ENCODE measurements around the gene UBR3.

The UBR3 gene

DNA sequence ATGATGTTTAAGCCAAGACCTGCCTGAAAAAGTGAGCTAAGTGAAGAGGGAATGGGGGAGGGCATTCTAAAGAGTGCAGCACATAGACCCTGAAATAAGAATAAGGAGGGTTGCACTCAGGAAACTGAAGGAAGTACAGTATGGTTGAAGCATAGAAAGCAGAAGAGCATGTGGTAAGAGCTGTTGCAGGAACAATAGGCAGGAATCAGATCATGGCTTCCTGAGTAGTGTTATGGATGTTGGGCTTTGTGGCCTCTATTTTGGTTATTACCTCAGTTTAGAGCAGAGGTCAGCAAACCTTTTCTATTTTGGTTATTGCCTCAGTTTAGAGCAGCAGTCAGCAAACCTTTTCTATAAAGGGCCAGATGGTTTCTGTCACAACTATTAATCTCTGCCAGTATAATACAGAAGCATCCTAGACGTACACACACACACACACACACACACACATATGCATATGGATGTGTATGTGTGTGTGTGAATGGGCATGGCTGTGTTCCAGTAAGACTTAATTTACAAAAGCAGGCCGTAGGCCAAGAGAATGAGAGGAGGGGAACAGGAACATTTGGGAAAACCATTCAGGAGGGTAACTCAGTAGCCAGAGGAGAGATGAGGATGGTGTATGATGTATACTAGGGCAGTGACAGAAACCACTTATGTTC lies 259.6 kb downstream of the UBR3 start:
- Histone ChIP-seq H3K4me1 (peaks cover 21% of the 10 kb centered on the region), H3K9me3 (peaks cover 2% of the 10 kb centered on the region; the same call in 1 of the 2 replicates), H3K27me3 (ENCODE audit: low read depth) (no peaks in the 10 kb centered on the region), H3K36me3 (replicated peaks) (no peaks in the 10 kb centered on the region), H3K4me3 (no peak overlapping the region)
- in situ Hi-C loops (cut with MboI; ENCODE audit: low sequenced_read_pairs) = no loop called here
- DNase-seq (ENCODE audit: low spot score in 2 of 2) = no peak

DNA sequence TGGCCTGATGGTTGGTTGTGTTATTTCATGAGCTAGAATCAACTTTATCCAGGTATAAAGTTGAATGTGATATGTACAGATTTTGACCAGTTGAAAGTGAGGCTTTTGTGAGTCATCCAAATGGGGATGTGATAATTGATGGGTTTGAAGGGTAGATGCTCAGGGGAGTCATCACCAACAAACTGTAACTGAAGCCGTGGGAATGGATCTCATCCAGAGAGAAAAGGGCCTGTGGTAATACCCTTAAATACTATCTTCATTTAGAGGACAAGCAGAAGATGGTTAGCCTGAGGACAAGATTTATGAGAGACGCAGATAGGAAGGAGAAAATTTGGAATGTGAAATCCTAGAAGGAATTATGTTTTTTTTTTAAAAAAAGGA lies 260.1 kb downstream of the UBR3 start:
- Histone ChIP-seq H3K9me3 (peaks cover 2% of the 10 kb centered on the region; the same call in 1 of the 2 replicates), H3K36me3 (replicated peaks) (no peaks in the 10 kb centered on the region), H3K4me3 (no peak overlapping the region), H3K4me1 (peaks cover 18% of the 10 kb centered on the region), H3K27me3 (ENCODE audit: low read depth) (no peaks in the 10 kb centered on the region)
- in situ Hi-C loops (cut with MboI; ENCODE audit: low sequenced_read_pairs) = no loop called here
- no peak for DNase-seq (ENCODE audit: low spot score in 2 of 2)

- peaks cover 2% of the 10 kb centered on the region; the same call in 1 of the 2 replicates for H3K9me3 ChIP-seq
- H3K4me3 ChIP-seq = no peak overlapping the region
- peaks cover 18% of the 10 kb centered on the region for H3K4me1 ChIP-seq
- no peaks in the 10 kb centered on the region for H3K27me3 ChIP-seq (ENCODE audit: low read depth)
- in situ Hi-C loops (cut with MboI; ENCODE audit: low sequenced_read_pairs) = no loop called here
- no peak for DNase-seq (ENCODE audit: low spot score in 2 of 2)
- H3K36me3 ChIP-seq (replicated peaks) = no peaks in the 10 kb centered on the region
These were observed 261.5 kb downstream of the UBR3 start for GRCh38 chr2:170088776-170089175.

DNA sequence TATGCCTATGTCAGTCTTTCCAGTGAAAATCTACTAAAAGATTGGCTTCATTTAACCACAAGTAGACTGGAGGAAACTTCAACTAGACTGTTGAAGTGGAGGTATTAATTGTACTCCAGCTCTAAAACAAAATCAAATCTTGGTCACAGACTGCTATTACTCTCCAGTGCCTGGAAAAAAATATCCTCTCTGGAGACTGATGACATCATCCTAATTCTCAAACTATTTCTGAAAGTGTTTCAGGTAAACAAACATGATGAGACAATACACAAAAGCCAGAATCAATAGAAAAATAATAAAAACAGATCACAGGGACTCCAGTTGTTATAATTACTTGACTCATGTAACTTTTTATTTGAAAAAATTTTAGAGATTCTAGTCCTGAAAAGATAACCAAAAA lies 263.0 kb downstream of the UBR3 start:
- H3K4me3 ChIP-seq = no peak overlapping the region
- H3K4me1 ChIP-seq = peaks cover 16% of the 10 kb centered on the region
- in situ Hi-C loops (cut with MboI; ENCODE audit: low sequenced_read_pairs) = no loop called here
- H3K27me3 ChIP-seq (ENCODE audit: low read depth) = no peaks in the 10 kb centered on the region
- no peaks in the 10 kb centered on the region for H3K36me3 ChIP-seq (replicated peaks)
- no peak for DNase-seq (ENCODE audit: low spot score in 2 of 2)
- H3K9me3 ChIP-seq = peaks cover 2% of the 10 kb centered on the region; the same call in 1 of the 2 replicates

DNA sequence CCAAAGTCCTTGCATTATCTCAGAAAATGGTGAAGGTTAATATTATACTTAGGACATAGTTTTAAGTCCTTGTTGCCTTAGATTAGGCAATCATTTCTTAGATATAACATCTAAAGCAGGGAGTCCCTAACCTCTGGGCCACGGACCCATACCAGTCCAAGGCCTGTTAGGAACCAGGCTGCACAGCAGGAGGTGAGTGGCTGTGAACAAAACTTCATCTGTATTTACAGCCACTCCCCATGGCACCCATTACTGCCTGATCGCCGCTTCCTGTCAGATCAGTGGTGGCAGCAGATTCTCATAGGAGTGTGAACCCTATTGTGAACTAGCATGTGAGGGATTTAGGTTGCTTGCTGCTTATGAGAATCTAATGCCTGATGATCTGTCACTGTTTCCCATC lies 264.2 kb downstream of the UBR3 start:
- Histone ChIP-seq H3K9me3 (peaks cover 4% of the 10 kb centered on the region; the same call in 1 of the 2 replicates), H3K36me3 (replicated peaks) (no peaks in the 10 kb centered on the region), H3K27me3 (ENCODE audit: low read depth) (no peaks in the 10 kb centered on the region), H3K4me1 (peaks cover 5% of the 10 kb centered on the region), H3K4me3 (no peak overlapping the region)
- DNase-seq (ENCODE audit: low spot score in 2 of 2) = no peak
- in situ Hi-C loops (cut with MboI; ENCODE audit: low sequenced_read_pairs) = no loop called here

GRCh38 chr2:170092436-170093060 lies 265.3 kb downstream of the UBR3 start:
- no peak overlapping the region for H3K4me3 ChIP-seq
- no peaks in the 10 kb centered on the region for H3K36me3 ChIP-seq (replicated peaks)
- no peaks in the 10 kb centered on the region for H3K27me3 ChIP-seq (ENCODE audit: low read depth)
- no peak for DNase-seq (ENCODE audit: low spot score in 2 of 2)
- peaks cover 4% of the 10 kb centered on the region; the same call in 1 of the 2 replicates for H3K9me3 ChIP-seq
- peaks cover 3% of the 10 kb centered on the region; the same call in 1 of the 2 replicates for H3K4me1 ChIP-seq
- in situ Hi-C loops (cut with MboI; ENCODE audit: low sequenced_read_pairs) = no loop called here

DNA sequence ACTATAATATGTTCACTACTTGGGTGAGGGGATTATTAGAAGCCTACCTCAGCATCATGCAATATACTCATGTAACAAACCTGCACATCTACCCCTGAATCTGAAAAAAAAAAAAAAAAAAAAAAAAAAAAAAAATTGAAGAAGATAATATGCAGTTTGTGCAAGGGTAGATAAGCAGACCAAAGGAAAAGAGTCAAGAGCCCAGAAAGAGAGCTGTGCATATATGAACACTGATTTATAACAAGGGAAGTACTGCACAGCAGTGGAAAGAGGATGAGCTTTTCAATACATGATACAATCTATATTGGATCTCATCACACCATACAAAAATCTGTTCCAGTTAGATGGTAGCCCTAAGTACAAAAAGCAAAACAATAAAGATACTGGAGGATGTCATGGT lies 268.1 kb downstream of the UBR3 start:
- Histone ChIP-seq H3K4me3 (no peak overlapping the region), H3K27me3 (ENCODE audit: low read depth) (no peaks in the 10 kb centered on the region), H3K36me3 (replicated peaks) (no peaks in the 10 kb centered on the region), H3K4me1 (no peaks in the 10 kb centered on the region; the same call in 1 of the 2 replicates), H3K9me3 (peaks cover 4% of the 10 kb centered on the region; the same call in 1 of the 2 replicates)
- DNase-seq (ENCODE audit: low spot score in 2 of 2) = no peak
- in situ Hi-C loops (cut with MboI; ENCODE audit: low sequenced_read_pairs) = no loop called here

DNA sequence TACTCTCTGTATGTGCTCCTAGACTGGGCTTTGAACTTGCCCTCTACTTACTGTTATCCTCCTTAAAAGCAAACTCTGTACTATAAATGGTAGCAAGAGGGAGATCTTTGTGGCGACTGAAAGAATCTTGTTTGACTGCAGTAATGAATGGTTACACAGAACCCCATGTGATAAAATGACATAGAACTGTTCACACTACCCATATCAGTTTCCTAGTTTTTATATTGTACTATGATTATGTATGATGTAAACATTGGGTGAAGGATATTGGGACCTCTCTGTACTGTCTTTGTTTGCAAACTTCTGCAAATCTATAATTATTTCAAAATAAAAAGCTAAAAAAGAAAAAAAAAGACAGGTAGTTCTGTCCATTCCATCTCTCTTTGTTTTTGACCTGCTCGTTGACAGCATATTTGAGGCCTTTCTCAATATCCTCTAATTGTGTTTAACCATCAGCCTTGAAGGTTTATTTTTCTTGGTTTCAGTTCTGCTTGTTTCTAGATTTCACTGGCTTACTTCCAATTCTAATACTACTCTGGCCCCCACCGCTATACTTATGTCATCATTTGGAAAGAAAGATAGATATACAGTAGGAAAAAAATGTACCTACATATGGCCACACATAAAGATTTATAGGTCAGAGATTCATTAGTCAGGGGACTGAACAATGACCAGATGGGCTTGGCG lies 271.5 kb downstream of the UBR3 start:
- Histone ChIP-seq H3K4me1 (no peaks in the 10 kb centered on the region), H3K27me3 (ENCODE audit: low read depth) (no peaks in the 10 kb centered on the region), H3K36me3 (replicated peaks) (no peaks in the 10 kb centered on the region), H3K9me3 (peaks cover 2% of the 10 kb centered on the region; the same call in 1 of the 2 replicates), H3K4me3 (no peak overlapping the region)
- no peak for DNase-seq (ENCODE audit: low spot score in 2 of 2)
- in situ Hi-C loops (cut with MboI; ENCODE audit: low sequenced_read_pairs) = no loop called here

DNA sequence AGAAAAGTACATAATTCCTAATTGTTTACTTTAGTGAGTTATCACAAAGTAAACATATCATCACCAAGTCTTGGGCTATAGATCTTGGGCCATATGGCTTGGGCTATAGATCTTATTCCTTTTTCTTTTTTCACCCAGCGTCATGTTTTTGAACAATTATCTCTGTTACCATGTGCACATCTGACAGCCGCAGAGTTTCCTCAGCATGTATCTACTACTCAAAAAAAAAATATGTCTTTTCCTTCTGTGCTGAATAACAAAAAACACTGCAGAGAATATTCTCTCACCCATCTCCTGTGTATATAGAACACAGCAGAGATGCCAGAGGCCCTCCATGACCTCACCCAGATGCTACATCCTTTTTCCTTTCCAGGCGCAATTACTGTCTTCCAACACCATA lies 274.5 kb downstream of the UBR3 start:
- Histone ChIP-seq H3K4me1 (no peaks in the 10 kb centered on the region), H3K36me3 (replicated peaks) (no peaks in the 10 kb centered on the region), H3K4me3 (no peak overlapping the region), H3K27me3 (ENCODE audit: low read depth) (no peaks in the 10 kb centered on the region), H3K9me3 (no peaks in the 10 kb centered on the region; the same call in 1 of the 2 replicates)
- in situ Hi-C loops (cut with MboI; ENCODE audit: low sequenced_read_pairs) = no loop called here
- no peak for DNase-seq (ENCODE audit: low spot score in 2 of 2)

- Histone ChIP-seq H3K4me1 (no peaks in the 10 kb centered on the region), H3K27me3 (ENCODE audit: low read depth) (no peaks in the 10 kb centered on the region), H3K36me3 (replicated peaks) (no peaks in the 10 kb centered on the region), H3K9me3 (no peaks in the 10 kb centered on the region), H3K4me3 (no peak overlapping the region)
- in situ Hi-C loops (cut with MboI; ENCODE audit: low sequenced_read_pairs) = no loop called here
- DNase-seq (ENCODE audit: low spot score in 2 of 2) = no peak
These were observed 279.0 kb downstream of the UBR3 start for GRCh38 chr2:170106102-170106840.

DNA sequence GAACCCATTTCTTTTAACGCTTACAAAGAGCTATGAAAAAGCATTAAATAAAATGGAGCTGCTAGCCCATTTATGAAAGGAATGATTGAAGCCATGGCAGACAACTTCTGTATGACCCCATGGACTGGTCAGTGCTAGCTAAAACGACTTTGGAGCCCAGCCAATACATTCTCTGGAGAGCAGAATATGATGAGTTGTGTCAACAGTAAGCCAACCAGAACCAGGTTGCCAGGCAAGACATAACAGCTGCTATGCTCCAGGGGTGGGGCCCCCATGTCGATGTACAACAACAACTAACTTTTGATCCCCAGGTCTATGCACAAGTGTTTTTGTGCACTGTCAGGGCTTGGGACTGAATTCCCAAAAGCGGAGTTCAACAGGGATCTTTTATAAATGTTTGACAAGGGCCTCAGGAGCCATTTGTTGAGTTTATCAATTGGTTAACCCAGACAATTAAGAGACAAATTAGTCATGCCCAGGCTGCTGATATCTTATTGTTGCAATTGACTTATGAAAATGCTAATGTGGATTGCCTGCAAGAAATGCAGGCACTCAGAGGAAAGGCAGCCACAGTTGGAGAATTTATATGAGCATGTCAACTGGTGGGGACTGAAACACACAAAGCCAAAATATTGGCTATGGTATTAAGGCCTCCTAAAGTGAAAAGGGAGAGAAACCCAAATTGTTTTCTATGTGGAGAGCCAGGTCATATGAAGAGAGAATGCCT lies 286.1 kb downstream of the UBR3 start:
- no peak overlapping the region for H3K4me3 ChIP-seq
- no peaks in the 10 kb centered on the region for H3K27me3 ChIP-seq (ENCODE audit: low read depth)
- no peaks in the 10 kb centered on the region for H3K4me1 ChIP-seq
- no peak for DNase-seq (ENCODE audit: low spot score in 2 of 2)
- H3K9me3 ChIP-seq = peaks cover 3% of the 10 kb centered on the region; the same call in 1 of the 2 replicates
- no peaks in the 10 kb centered on the region for H3K36me3 ChIP-seq (replicated peaks)
- in situ Hi-C loops (cut with MboI; ENCODE audit: low sequenced_read_pairs) = no loop called here

- no peaks in the 10 kb centered on the region for H3K4me1 ChIP-seq
- H3K4me3 ChIP-seq = no peak overlapping the region
- no peaks in the 10 kb centered on the region for H3K27me3 ChIP-seq (ENCODE audit: low read depth)
- no peak for DNase-seq (ENCODE audit: low spot score in 2 of 2)
- H3K9me3 ChIP-seq = peaks cover 3% of the 10 kb centered on the region; the same call in 1 of the 2 replicates
- H3K36me3 ChIP-seq (replicated peaks) = no peaks in the 10 kb centered on the region
- in situ Hi-C loops (cut with MboI; ENCODE audit: low sequenced_read_pairs) = no loop called here
These were observed 288.4 kb downstream of the UBR3 start for GRCh38 chr2:170115501-170116229.

All from HAP-1 (cell line).